Globus pallidus (tissue), 1 donor: ENCODE results near the gene FAF1.

ENCODE experiments used
- DNase-seq: peaks from one replicate; pipeline ENCODE4 v3.0.0-alpha.2; 2015; ENCODE audit warnings: low spot score

The FAF1 gene

GRCh38 chr1:50633465-50633864 is 326.6 kb downstream of the FAF1 start:
- DNase-seq: no peak

GRCh38 chr1:50631161-50631560 is 328.9 kb downstream of the FAF1 start:
- DNase-seq: no peak

GRCh38 chr1:50622259-50622658 is 337.8 kb downstream of the FAF1 start:
- DNase-seq: no peak

GRCh38 chr1:50620680-50621329 is 339.3 kb downstream of the FAF1 start:
- no peak for DNase-seq

- no peak for DNase-seq
These were observed 344.9 kb downstream of the FAF1 start for GRCh38 chr1:50615036-50615750.

- DNase-seq: peak; percentile 13
These were observed 348.4 kb downstream of the FAF1 start for GRCh38 chr1:50611675-50612074.

- DNase-seq: no peak
These were observed 349.5 kb downstream of the FAF1 start for GRCh38 chr1:50610563-50610962.

GRCh38 chr1:50609508-50609907 is 350.6 kb downstream of the FAF1 start:
- DNase-seq: no peak

GRCh38 chr1:50605186-50605875 is 354.7 kb downstream of the FAF1 start:
- DNase-seq: peak; percentile 31

GRCh38 chr1:50604580-50604979 is 355.5 kb downstream of the FAF1 start:
- no peak for DNase-seq

- DNase-seq: no peak
These were observed 356.5 kb downstream of the FAF1 start for GRCh38 chr1:50603274-50604271.

- no peak for DNase-seq
These were observed 360.5 kb downstream of the FAF1 start for GRCh38 chr1:50599546-50599945.

GRCh38 chr1:50595874-50596273 is 364.2 kb downstream of the FAF1 start:
- DNase-seq: no peak

- DNase-seq: no peak
These were observed 366.6 kb downstream of the FAF1 start for GRCh38 chr1:50593515-50593914.

GRCh38 chr1:50591598-50591997 is 368.5 kb downstream of the FAF1 start:
- DNase-seq: no peak

- DNase-seq: no peak
These were observed 377.7 kb downstream of the FAF1 start for GRCh38 chr1:50582346-50582745.

- no peak for DNase-seq
These were observed 390.0 kb downstream of the FAF1 start for GRCh38 chr1:50570066-50570468.

- DNase-seq: no peak
These were observed 391.3 kb downstream of the FAF1 start for GRCh38 chr1:50568782-50569181.

GRCh38 chr1:50566405-50566804 is 393.7 kb downstream of the FAF1 start:
- DNase-seq: no peak

- DNase-seq: no peak
These were observed 395.6 kb downstream of the FAF1 start for GRCh38 chr1:50564417-50564816.

- DNase-seq: no peak
These were observed 398.0 kb downstream of the FAF1 start for GRCh38 chr1:50562106-50562505.

- no peak for DNase-seq
These were observed 400.6 kb downstream of the FAF1 start for GRCh38 chr1:50559421-50559820.
